GM13976 (cell line): ENCODE measurements around the gene TMEM244.

Source experiments
- DNase-seq: peaks from one replicate; pipeline ENCODE4 v3.0.0; 2012; ENCODE audit warnings: low spot score
- CTCF ChIP-seq: IDR thresholded peaks from 2 replicates; pipeline ENCODE4 v1.5.1; 2012; ENCODE audit warnings: borderline replicate concordance, mild to moderate bottlenecking; ENCODE audit not compliant: insufficient read depth; ENCODE audit errors: extremely low read depth, missing control alignments, control extremely low read depth
- in situ Hi-C: fragments of 300-500 bp; cut with MboI; formaldehyde crosslinking; loops from one replicate; pipeline ENCODE4 v1.12.0; 2022; ENCODE audit warnings: low sequenced_read_pairs, mixed read lengths, inconsistent platforms; ENCODE audit not compliant: unreplicated experiment

Gene TMEM244

DNA sequence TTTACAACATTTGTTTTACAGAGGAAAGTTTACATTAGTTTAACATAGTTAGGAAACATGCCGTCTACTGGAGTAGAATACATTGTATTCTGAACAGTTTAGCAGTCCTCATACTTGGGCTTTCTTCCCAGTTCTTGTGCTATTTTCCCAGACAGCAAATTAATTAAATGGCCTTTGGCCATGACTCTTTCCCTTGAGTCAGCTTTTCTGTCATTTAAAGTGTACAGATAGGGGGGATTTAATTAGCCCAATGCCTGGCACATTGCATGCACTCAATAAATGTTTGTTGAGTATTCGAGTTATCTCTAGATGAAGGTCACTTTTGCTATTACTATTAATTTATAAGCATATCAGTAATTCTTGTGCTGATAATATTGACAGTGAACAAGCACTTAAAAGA is 1.6 kb downstream of the TMEM244 start:
- no peak for TF ChIP-seq CTCF
- in situ Hi-C loops: no loop called here
- DNase-seq: no peak

DNA sequence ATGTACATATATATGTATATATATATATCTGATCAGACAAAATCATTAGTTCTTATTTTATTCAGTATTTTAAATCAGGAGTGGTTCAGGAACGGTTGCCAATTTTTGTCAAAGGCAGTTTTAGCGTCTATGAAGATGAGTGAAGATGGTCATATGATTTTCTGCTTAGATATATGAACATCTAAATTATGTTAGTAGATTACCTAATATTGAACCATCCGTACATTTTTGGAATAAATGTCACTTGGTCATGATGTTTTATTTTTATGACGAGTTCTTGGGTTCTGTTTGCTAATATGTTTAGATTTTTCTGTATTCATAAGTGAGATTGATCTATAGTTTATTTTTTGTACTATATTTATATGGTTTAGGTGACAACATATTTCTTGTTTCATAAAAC is 3.3 kb downstream of the TMEM244 start:
- TF ChIP-seq CTCF: no peak
- in situ Hi-C loops: no loop called here

GRCh38 chr6:129853996-129854711 is 7.0 kb downstream of the TMEM244 start:
- no peak for TF ChIP-seq CTCF
- no peak for DNase-seq
- in situ Hi-C loops: no loop called here

More for the DNA sequence above, 3.3 kb downstream of the TMEM244 start:
- no peak for DNase-seq

DNA sequence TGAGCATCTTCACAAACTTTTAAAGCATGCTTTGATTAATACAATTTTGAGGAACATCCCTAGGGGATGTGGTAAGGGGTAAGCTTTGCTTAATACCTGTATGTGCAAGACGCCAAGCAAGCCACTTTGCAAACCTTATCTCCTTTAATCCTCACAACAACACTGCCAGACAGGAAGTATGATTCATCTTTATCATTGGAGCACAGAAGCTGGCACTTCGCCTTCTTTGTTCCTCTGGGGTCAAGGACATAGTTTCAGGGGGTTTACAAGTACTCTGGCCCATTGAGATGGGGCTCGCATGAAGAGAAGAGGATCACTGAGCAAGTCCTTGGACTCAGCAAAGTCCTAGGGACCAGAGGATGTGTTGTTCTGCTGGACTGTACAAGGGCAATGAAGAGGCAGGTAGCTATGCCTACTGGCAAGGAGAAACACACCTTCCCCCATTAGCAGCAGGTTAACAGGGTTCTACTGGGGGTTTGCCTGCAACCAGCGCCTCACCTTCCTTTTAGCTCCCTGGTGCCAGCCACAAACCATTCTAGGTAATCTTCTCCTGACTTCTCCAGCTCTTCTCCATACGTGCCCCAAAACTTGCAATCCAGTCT is 8.8 kb downstream of the TMEM244 start:
- in situ Hi-C loops: no loop called here
- TF ChIP-seq CTCF: no peak

GRCh38 chr6:129849456-129849855 is 11.7 kb downstream of the TMEM244 start:
- no peak for DNase-seq
- in situ Hi-C loops: no loop called here
- no peak for TF ChIP-seq CTCF

More for the DNA sequence above, 8.8 kb downstream of the TMEM244 start:
- DNase-seq: no peak

DNA sequence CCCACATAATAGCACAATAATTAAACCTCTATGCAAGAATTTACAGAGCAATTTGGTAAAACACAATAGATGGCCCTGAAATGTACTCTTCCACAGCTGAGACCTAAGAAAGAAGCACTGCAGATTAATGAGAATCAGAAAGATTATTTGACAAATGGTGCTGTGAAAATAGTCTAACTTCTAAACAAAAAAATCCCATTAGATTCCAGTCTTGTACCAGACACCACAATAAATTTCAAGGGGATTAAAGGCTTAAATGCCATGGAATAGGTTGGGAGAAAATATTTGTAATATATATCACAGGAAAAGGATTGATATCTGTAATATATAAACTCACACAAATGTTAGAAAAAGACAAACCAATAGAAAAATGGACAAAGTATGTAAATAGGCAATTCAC is 14.4 kb downstream of the TMEM244 start:
- in situ Hi-C loops: no loop called here
- no peak for TF ChIP-seq CTCF
- DNase-seq: no peak
